ENCODE data around the gene CYP24A1.

CYP24A1 gene

GRCh38 chr20:54103762-54104600 is 69.8 kb downstream of the CYP24A1 start:
- TF ChIP-seq CTCF (IDR thresholded peaks at IDR 0.05; ENCODE audit: insufficient read depth, low read depth, low read length, missing control alignments) = no peak
- DNase-seq (ENCODE audit: low read depth) = no peak
- H3K4me3 ChIP-seq (ENCODE audit: low read depth, low read length) = no peak overlapping the region
